ENCODE data around the gene XRRA1. TPM values are rescaled to one million over a fixed set of nuclear protein-coding genes. Genes with fewer than 3 reads are reported as not detected.
"Not testable (repeated sequence)": the region's sequence is repeated elsewhere in the genome, so short reads cannot be mapped to it uniquely, and the experiment has no call there.

The XRRA1 gene, protein sequence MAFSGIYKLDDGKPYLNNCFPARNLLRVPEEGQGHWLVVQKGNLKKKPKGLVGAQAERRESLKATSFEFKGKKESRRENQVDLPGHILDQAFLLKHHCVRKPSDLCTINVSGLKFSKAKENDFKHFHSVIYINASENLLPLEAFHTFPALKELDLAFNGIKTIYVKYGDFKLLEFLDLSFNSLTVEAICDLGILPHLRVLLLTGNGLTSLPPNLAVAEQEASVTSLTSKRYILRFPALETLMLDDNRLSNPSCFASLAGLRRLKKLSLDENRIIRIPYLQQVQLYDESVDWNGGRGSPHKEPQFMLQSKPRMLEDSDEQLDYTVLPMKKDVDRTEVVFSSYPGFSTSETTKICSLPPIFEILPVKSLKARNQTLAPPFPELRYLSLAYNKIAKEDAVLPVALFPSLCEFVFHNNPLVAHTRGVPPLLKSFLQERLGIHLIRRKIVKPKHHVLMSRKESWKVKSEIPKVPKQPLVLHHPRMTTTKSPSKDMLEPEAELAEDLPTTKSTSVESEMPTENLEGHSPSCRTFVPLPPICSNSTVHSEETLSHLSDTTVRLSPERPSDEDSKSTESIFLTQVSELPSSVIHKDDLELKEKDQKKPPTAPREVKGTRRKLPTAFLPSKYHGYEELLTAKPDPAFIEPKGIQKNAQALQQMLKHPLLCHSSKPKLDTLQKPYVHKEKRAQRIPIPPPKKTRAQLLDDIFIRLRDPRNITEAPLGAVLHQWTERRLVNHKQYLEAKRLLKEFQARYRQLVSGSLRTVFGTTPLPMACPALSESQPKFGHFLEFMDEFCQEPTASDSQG
- 7.0 TPM for total RNA-seq
- long read RNA-seq, partial matches to known transcripts = 1 of 8 reads
- long read RNA-seq, other reads (novel, unspliced or antisense) = 7 of 8 reads

DNA sequence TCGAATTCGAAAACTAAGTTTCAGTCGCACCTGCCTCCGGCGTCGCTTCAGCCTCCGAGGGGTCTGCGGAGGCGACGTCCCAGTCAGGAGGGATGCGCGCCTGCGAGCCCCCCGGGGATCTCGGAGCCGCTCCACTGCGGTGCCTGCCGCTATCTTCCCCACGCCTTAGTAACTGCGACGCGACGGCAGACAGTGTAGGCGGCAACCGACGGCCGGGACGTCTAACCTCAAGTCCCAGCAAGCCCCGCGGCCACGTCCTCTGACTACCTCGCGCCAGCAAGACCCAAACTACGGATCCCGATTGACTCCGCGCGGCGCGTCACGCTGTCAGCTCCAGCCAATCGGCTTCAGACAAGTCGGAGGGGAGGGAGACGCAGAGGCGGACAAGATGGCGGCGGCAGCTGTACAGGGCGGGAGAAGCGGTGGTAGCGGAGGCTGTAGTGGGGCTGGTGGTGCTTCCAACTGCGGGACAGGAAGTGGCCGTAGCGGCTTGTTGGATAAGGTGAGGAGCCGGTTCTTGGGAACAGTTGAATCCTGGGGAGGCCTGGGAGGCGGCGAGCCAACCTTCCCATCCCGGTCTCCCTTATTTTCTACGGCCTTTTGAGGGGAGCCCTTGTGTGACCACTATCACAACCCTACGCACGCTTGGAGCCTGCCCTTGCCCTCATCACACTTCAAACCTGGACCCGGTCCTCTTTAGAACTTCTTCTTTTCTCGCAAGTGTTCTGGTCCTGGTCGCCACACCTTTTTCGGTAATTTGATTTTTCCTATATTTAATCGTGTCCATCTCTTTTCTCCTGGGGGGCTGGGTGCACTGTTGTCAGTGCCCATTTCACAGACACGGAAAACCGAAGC, at the start of gene XRRA1, which contains the start of gene SPCS2:
XRRA1 (minus strand) TSS at position 194 of the 855 bp plus-strand sequence. CDS start 8,213 bp downstream, outside the sequence.
SPCS2 (plus strand) TSS at position 369 of the 855 bp plus-strand sequence; CDS start at position 389, 20 bp downstream.
- Histone ChIP-seq H3K27ac (replicated peaks) (peak within 1 kb of the TSS; percentile 83), H3K36me3 (peaks cover 16% of the 10 kb centered on the region), H3K4me3 (peak within 1 kb of the TSS; percentile 85), H3K27me3 (ENCODE audit: low read depth) (no peaks in the 10 kb centered on the region), H3K9me3 (replicated peaks) (no peaks in the 10 kb centered on the region), H3K4me1 (peaks cover 57% of the 10 kb centered on the region)
- TF ChIP-seq, protein P1, sequence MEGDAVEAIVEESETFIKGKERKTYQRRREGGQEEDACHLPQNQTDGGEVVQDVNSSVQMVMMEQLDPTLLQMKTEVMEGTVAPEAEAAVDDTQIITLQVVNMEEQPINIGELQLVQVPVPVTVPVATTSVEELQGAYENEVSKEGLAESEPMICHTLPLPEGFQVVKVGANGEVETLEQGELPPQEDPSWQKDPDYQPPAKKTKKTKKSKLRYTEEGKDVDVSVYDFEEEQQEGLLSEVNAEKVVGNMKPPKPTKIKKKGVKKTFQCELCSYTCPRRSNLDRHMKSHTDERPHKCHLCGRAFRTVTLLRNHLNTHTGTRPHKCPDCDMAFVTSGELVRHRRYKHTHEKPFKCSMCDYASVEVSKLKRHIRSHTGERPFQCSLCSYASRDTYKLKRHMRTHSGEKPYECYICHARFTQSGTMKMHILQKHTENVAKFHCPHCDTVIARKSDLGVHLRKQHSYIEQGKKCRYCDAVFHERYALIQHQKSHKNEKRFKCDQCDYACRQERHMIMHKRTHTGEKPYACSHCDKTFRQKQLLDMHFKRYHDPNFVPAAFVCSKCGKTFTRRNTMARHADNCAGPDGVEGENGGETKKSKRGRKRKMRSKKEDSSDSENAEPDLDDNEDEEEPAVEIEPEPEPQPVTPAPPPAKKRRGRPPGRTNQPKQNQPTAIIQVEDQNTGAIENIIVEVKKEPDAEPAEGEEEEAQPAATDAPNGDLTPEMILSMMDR (IDR thresholded peaks at IDR 0.05; ENCODE audit: borderline replicate concordance) = no peak
- intact Hi-C loops (cut with micrococcal nuclease) = no loop called here
- peak; percentile 99 for DNase-seq

DNA sequence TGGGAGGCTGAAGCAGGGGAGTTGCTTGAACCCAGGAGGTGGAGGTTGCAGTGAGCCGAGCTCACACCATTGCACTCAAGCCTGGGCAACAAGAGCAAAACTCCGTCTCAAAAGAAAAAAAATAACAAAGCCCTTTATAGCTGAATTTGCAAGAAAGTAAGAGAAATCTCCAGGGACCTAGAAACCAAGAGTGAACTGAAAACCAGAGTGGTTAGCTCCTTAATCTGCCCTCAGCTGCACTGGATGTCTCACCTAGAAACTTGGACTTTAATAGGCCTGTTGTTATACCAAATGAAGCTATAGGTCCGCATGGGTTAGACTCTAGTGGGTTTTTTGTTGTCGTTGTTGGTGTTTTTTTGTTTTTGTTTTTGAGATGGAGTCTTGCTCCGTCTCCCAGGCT, 44.0 kb upstream of the XRRA1 start:
- Histone ChIP-seq H3K4me1 (peaks cover 19% of the 10 kb centered on the region), H3K27me3 (ENCODE audit: low read depth) (no peaks in the 10 kb centered on the region), H3K4me3 (no peak overlapping the region), H3K36me3 (peaks cover 15% of the 10 kb centered on the region), H3K9me3 (replicated peaks) (no peaks in the 10 kb centered on the region), H3K27ac (replicated peaks) (no peak overlapping the region)
- TF ChIP-seq, protein P1 (IDR thresholded peaks at IDR 0.05; ENCODE audit: borderline replicate concordance) = no peak
- intact Hi-C loops (cut with micrococcal nuclease) = no loop called here
- no peak for DNase-seq

DNA sequence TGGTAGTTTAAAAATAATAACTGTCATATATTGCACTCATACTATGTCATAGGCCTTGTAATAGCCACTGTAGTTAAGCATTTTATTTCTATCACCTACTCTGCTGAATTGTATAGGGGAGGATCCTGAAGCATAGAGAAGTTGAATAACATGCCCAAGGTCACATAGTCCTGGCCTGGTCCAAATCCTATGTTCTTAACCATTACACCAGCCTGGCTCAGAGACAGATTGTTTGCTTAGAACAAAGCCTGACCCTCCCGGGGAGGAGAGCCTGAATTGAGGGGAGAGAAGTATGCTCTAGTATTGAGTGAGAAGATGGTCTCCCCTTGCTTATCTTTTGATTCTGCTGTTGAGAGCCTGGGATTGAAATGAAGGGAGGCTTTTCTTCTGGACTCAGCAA, 42.0 kb upstream of the XRRA1 start:
- TF ChIP-seq, protein P1 (IDR thresholded peaks at IDR 0.05; ENCODE audit: borderline replicate concordance) = no peak
- Histone ChIP-seq H3K27ac (replicated peaks) (no peak overlapping the region), H3K4me1 (peaks cover 19% of the 10 kb centered on the region), H3K36me3 (peaks cover 15% of the 10 kb centered on the region), H3K4me3 (no peak overlapping the region), H3K27me3 (ENCODE audit: low read depth) (no peaks in the 10 kb centered on the region), H3K9me3 (replicated peaks) (no peaks in the 10 kb centered on the region)
- no peak for DNase-seq
- intact Hi-C loops (cut with micrococcal nuclease) = no loop called here

DNA sequence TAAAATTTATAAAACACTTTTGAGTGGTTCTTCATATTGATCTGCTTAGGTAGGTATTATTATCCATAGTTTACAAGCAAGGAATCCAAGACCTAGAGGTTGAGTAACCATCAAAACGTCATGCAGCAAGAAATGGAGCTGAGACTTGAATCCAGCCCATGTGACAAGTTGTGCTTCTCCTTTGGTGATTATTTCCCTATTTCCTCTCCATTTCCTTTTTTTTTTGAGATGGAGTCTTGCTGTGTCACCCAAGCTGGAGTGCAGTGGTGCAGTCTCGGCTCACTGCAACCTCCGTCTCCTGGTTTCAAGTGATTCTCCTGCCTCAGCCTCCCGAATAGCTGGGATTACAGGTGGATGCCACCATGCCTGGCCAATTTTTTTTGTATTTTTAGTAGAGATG, 41.3 kb upstream of the XRRA1 start:
- intact Hi-C loops (cut with micrococcal nuclease); H3K27ac ChIP-seq (replicated peaks); H3K27me3 ChIP-seq (ENCODE audit: low read depth); DNase-seq; H3K36me3 ChIP-seq; H3K4me3 ChIP-seq; H3K9me3 ChIP-seq (replicated peaks): not testable (repeated sequence)
- peaks cover 19% of the 10 kb centered on the region for H3K4me1 ChIP-seq

DNA sequence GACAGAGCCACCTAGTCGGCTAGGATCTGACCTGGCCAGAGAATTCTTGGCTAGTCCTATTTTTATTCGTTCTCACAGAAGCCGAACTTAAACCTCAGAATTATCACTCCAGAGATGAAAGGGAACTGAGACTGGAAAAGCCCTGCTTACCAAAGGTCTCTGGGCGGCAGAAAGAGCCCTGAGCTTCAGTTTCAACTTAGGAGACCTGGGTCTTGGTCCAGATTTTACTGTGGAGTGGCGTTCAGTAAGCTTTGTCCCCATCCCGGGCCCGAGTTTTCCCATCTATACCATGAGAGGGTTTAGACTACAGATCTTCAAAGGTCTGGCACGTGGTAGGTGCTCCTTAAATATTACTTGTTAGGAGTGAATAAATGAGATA, 40.4 kb upstream of the XRRA1 start:
- Histone ChIP-seq H3K27me3 (ENCODE audit: low read depth) (no peaks in the 10 kb centered on the region), H3K4me3 (peak overlapping the region; percentile 73), H3K4me1 (peaks cover 19% of the 10 kb centered on the region), H3K36me3 (no peaks in the 10 kb centered on the region), H3K27ac (replicated peaks) (peak overlapping the region; percentile 67), H3K9me3 (replicated peaks) (no peaks in the 10 kb centered on the region)
- intact Hi-C loops (cut with micrococcal nuclease) = no loop called here
- TF ChIP-seq, protein P1 (IDR thresholded peaks at IDR 0.05; ENCODE audit: borderline replicate concordance) = no peak
- no peak for DNase-seq

Data from left ventricle myocardium inferior (tissue), 1 donor.